Activated CD4-positive, CD25-positive, alpha-beta regulatory T cell treated with anti-CD3 and anti-CD28 coated beads, Interleukin-2, amount 50 U/mL, for 24 hours (primary cell): ENCODE results near the gene ZBTB43.
"Not testable (repeated sequence)": the region's sequence is repeated elsewhere in the genome, so short reads cannot be mapped to it uniquely, and the experiment has no call there.

ENCODE experiments used
- ATAC-seq, 2 donors: fragments of 150-1000 bp; cut with Tn5 transposase; one replicate each; pipeline ENCODE4 v1.10.0; 2021; ENCODE audit warnings: mild to moderate bottlenecking in 1 of 2, moderate library complexity in 1 of 2

The ZBTB43 gene, protein sequence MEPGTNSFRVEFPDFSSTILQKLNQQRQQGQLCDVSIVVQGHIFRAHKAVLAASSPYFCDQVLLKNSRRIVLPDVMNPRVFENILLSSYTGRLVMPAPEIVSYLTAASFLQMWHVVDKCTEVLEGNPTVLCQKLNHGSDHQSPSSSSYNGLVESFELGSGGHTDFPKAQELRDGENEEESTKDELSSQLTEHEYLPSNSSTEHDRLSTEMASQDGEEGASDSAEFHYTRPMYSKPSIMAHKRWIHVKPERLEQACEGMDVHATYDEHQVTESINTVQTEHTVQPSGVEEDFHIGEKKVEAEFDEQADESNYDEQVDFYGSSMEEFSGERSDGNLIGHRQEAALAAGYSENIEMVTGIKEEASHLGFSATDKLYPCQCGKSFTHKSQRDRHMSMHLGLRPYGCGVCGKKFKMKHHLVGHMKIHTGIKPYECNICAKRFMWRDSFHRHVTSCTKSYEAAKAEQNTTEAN

DNA sequence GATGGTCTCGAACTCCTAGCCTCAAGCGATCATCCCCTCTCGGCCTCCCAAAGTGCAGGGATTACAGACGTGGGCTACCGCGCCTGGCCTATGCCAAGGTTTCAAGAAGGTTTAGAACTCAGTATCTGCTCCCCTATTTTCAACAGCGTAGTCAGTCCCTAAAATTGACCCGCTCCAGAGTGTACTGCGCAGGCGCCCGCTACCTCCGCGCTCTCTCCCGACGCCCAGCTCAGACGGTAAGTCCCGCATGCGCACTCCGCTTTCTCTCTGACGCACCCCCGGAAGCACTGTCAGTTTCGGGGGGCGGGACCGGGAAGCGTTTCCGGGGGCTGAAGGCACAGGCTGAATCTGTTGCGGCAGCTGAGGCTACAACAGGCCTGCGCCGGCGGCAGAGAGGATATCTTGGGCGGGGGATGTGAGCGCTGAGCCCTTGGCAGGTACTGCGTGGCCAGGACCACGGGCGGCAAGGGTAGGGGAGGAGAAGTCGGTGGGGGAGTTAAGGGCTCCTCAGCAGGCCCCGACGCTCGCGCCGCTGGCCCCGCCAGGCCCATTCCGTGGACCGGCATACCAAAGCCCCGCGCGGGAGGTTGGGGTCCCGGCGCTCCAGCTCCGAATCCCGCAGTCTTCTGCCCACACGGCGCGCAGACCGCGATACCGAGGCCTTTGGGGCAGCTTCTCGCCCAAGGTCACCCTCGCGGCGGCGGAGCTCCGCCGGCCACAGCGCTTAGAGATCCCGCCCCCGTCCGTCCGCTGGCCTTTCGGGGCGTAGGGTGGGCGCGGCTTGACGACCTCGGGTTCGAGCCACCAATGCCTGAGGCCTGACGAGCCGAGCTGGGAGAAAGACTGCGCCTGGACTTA, at the start of gene ZBTB43:
TSS of gene ZBTB43 (plus strand) at position 345 of the 858 bp plus-strand sequence. CDS start 27,470 bp downstream, outside the sequence.
- ATAC-seq: peak; percentile 73 to 78

DNA sequence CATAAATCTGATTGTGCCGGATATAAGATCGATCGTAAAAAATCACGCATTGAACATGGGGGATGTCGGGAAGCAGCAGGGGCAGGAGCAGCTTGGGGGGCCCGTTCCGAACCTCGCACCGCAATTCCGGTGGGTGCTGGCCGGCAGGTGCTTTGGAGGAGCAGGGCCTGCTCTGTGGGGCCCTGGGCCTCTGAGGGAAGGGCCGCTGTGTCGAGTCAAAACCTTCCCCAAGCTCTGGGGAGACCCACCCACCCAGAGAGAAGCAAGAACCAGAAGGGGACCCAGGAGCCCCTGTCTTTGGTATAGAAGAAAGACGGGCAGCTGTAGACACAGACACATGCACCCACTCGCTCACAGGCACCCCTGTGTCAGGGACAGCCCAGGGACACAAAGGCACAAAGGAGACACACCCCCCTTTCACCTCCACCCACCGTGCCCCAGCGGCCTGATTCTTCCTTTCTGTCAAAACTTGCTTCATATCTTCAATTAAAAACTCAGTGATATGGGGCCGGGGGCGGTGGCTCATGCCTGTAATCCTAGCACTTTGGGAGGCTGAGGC, 49.4 kb upstream of the ZBTB43 start:
- no peak for ATAC-seq

DNA sequence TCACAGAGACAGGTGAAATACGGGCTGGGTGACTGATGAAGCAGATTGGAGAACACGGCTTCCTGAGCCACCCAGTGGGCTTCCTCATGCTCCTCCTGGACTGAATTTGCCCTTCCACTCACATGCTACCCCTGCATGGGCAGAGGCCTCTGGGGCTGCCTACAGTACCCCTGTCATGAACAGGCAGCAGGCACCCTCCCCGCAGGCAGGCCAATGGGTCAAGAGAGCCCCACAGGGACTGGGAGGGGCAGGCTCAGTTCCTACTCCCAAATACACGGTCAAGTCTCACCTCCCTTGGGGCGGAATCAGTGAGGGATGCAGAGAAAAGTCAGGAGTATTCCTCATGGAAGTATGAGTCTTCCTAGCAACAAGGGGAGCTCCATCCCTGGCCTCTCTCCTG, 48.6 kb upstream of the ZBTB43 start:
- ATAC-seq: no peak

DNA sequence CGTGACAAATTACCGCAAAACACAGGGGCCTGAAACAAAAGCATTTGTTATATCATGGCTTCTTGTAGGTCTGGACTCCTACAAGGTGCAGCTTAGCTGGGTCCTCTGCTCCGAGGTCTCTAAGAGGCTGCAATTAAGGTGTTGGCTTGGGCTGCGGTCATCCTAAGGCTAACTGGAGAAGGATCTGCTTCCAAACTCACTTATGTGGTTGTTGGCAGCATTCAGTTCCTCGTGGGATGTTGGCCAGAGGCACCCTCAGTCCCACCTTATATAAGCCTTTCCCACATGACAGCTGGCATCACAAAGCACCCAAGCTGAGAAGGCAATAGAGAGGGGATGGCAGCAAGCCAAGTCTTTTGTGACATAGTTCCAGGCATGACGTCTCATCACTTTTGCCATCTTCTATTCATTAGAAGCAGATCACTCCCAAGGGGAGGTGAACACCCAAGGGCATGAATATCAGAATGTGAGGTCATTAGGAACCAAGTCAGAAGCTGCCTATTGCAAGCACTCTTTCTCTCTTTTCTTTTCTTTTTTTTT, 47.9 kb upstream of the ZBTB43 start:
- no peak for ATAC-seq

DNA sequence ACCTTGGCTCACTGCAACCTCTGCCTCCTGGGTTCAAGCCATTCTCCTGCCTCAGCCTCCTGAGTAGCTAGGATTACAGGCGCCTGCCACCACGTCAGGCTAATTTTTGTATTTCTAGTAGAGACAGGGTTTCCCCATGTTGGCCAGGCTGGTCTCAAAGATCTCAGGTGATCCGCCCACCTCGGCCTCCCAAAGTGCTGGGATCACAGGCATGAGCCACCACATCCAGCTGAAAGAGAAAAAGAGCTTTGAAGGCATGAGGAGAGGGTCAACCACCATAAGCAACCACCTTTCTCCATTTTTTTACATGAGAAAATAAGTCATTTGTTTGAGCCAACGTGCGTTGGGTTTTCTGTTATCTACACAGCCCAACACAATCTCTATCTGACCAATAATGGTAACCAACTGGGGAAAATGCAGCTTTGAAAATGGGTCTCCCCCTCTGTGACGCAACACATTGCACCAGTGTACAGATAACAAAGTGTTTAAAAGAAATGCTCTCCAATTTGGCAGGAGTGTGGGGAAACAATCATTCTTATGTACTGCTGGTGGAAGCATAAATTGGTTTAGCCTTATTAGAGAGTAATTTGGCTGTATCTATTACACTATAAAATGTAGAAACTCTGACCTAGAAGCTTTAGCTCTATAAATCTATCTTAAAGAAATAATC, 45.8 kb upstream of the ZBTB43 start:
- ATAC-seq: no peak

DNA sequence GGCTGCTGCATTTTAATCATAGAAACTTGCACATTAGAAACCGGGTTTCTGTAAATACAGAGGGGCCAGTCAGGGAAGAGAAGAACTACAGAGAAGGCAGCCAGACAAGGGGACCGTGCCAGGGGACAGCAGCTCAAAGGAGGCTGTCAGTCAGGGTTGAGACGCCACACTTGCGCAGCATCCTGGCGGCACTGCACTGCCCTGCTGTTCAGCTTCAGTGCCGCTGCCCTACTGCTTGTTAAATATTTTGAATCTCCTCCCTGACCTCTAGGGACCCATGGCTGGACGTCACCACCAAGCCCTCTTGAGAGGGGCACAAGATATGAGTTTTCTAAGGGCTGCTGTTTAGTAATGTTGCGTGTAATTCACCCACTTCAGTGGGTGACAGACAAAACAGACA, 43.6 kb upstream of the ZBTB43 start:
- ATAC-seq: no peak

DNA sequence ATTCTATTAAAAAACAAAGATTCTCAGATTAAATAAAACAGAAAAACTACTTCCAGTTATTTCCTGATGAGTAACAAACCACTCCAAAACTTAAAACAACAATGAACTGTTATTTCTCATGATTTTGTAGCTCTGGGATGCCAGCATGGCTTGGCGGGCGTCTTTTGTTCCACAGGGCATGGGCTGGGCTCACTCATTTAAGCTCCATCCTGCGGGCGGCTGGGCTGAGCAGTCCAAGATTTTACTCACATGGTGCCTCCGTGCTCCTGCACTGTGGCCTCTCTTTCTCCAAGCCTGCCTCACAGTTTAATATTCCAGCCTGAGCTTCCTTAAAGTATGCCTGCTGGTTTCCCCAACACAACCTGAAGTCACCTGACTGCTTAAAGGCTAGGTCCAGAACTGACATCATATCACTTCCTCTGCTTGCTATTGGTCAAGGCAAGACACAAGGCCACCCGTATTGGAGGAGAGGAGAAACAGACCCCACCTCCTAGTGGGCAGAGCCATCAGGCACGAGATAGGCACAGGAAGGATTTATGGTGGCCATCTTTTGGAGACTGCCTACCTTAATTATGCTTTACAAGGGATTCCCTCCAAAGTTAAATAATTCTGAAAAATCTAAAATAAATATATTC, 41.6 kb upstream of the ZBTB43 start:
- no peak for ATAC-seq

DNA sequence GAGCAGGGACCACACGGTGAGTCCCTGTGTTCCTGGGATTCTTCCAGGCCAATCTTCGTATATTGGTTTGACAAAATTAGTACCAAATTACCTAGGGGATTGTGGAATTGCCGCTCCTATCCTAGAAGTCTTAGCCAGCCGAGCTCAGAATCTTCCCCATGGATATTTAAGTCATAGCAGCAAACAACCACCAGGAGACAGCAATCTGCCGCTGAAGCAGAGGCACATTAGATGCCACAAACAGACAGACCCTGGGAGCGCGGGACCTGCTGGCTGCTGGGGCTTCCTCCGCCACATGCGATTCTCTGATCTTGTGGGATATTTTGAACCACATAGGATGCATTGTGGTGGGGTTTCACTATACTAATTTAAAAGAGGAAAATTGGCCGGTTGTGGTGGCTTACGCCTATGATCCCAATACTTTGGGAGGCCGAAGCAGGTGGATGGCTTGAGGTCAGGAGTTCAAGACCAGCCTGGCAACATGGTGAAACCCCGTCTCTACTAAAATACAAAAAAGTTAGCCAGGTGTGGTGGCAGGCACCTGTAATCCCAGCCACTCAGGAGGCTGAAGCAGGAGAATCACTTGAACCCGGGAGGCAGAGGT, 31.7 kb upstream of the ZBTB43 start:
- no peak for ATAC-seq

DNA sequence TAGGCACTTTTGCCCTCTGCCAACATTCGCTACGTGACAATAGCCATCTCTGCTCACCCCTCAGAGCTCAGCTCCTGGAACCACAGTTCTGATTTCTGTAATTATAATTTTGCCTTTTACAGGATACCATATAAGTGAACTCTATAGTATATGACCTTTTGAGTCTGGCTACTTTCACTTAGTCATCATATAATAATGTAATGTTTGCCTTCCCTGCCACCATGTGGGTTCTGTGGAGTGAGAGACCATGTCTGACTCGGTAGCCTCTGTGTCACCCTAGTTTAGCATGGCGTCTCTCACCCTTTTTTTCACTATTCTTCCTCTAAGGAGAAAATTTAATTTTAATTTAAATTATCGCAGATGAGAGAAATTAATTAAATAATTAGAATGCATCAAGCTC, 28.9 kb upstream of the ZBTB43 start:
- no peak for ATAC-seq

DNA sequence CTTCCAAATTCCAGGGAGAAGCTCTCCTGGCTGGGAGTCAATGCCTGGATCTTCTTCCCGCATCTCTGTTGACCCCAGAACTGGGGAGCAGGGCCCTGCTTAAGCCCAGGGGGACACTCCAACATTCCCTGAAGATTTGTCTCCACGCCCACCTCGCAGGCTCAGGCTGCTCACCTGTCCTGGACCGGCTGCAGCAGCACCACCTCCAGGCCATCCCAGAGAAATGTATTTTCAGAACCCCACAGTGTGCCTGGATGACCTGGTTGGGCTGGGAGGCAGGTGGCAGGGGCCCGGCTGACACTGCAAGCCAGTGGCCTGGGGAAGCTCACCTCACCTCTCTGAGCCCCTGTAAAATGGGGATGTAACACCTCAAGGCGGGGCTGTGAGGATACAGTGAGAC, 27.1 kb upstream of the ZBTB43 start:
- ATAC-seq: no peak

DNA sequence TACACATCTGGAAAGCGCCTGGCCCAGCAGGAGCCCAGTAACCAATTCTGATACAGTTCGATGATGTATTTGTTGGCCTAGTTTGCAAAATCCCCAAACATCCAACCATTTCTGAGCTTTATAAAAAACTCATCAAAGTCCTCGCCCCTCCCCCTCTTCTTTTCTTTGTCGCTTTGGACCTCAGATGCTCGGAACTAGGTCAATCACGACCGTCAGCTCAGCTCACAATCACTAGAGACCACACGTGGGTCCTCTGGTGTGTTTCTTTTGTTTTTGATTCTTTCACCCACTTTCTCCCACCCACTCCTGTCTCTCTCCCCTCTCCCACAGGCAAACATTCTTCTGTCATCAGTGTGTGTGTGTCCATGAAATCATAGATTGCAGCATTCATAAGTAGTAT, 26.7 kb upstream of the ZBTB43 start:
- ATAC-seq: no peak

DNA sequence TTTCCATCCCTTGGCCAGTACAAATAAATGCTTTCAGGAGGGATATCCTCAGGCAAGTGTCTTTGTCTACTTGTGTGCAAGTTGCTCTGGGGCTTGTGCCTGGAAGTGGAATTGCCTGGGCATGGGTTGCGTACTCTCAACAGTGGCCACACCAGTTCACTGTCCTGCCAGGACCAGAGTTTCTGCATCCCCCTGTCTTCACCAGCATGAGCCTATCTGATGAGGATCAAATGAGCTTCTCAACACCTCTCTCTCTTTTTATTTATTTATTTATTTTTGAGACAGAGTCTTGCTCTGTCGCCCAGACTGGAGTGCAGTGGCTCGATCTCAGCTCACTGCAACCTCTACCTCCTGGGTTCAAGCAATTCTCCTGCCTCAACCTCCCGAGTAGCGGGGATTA, 26.1 kb upstream of the ZBTB43 start:
- not testable (repeated sequence) for ATAC-seq

DNA sequence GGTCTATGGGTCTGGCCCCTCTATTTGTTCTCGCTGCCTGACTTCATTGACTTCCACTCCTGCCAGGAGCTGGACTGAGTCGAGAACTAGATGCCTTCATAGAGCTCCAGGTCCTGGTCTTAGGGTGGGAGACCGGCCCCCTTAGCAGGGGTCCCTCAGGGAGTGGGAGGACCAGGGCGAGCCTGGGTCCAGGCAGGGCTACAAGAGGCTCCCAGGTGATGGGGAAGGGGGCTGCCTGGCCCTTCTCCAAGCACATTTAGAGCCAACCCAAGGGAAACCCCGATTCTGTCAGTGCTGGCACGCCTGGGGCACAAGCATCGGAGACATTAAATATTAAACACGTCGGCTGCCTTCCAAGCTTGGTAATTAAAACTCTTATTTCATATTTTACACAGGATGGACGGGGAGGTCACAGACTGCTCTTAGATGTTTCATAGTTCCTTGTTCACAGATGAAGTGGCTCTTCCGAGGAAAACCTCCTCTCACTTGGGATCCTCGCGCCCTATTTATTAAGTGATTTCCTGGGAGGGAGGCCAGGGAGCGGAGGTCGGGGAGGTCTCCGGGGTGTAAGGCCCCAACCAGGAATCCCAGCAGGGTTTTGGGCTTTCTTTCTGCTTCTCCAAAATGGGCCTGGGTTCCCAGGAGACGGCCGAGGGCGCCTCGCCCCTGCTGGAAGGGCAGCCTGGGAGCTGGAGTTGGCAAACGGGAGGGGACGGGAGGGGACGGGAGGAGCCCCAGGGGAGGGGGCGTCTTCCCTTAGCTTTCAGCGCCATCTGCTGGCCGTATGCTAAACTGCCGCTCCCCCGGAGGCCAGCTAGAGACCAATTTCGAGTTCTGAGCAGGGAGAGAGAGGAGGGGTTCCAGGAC, 23.4 kb upstream of the ZBTB43 start:
- ATAC-seq: peak; percentile 84 to 87

DNA sequence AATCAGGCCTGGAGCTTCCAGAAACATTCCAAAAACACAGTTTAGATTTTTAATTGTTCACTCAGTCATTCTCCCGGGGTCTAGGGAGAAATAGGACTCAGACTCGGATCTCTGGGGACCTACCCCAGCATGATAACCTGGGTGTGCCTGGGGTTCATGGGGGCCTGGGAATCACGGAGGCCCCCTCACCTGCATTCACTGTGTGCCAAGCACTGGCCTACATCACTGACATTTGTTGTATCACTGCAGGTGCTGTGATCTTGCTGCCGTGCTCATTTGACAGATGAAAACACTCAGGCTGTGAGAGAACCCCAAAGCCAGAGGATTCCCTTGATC, 22.8 kb upstream of the ZBTB43 start:
- ATAC-seq: no peak

DNA sequence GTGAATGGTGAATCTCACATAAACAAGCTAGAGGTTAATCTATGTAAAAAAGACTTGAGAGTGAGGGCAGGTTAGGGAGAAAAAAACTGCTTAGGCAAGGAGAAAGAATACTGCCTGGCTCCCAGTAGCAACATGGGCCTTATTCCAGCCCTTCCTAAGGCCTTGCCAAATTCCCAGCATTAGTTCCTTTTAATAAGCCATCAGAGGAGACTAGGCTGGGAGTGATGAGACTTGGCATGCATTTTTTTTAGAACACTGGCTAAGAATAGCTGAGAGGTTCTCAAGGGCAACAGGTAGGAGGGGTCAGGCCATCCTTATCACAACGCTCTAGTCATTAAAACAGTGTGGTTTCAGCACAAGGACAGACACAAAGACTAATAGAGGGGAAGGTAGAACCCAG, 20.9 kb upstream of the ZBTB43 start:
- ATAC-seq: no peak

DNA sequence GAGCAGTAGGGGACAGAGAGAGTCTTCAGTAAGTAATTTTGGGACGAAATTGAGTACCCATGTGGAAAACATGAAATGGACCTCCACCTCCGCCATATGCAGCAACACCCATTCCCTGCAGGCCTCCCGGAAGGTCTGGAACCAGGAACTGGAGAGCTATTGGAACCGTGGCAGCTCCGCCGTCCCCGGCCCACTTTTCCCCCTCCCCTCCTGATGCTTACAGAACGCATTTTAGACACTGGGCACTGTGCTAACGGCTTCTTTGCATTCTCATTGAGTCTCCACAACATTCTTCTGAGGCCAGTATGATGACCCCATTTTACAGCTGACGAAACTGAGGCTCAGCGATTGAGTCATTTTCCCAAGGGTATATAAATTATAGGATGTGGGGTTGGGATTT, 20.4 kb upstream of the ZBTB43 start:
- no peak for ATAC-seq

DNA sequence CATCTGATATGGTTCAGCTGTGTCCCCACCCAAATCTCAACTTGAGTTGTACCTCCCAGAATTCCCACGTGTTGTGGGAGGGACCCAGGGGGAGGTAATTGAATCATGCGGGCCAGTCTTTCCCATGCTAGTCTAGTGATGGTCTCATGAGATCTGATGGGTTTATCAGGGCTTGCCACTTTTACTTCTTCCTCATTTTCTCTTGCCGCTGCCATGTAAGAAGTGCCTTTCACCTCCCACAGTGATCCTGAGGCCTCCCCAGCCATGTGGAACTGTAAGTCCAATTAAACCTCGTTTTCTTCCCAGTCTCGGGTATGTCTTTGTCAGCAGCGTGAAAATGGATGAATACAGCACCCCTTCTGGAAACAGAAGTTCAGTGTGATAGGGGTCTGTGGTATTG, 20.0 kb upstream of the ZBTB43 start:
- not testable (repeated sequence) for ATAC-seq

DNA sequence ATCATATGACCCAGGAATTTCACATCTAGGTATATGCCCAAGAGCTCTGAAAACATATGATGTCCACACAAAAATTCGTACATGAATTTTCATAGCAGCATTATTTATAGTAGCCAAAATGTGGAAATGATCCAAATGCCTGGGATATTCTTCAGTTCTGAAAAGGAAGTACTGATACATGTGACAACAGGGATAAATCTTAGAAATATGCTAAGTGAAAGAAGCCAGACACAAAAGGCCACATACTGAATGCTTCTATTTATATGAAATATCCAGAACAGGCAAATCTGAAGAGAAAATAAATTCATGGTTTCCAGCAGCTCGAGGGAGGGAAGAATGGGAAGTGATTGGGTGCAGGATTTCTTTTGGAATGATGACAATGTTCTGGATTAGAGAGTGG, 16.8 kb upstream of the ZBTB43 start:
- ATAC-seq: no peak

DNA sequence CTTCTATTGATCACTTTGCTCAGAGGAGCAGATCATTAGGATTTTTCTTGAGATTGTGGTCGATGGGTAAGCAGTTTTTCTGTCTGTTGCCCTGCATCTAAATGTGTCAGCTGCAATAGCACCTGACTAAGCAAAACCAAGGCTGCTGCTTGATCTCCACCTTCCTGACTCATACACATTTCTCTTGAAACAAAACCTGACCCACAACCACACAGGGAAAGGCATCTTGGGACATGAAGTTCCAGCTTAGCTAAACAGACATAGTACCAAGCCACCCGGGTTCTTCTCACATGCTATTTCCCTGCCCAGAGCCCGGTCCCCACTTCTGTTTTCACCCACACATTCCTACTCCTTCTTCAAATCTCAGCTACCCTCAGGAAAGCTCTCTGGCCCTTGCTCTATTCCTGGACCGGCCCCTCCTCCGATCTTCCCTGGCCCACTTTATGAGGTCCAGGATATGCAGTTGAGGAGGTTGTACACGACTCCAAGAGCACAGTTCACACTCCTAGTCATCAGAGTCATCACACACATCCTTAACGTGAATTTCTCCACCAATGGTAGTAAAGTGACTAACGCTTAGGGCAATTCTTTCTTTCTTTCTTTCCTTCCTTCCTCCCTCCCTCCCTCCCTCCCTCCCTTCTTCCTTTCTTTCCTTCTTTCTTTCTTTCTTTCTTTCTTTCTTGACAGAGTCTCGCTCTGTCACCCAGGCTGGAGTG, 16.0 kb upstream of the ZBTB43 start:
- peak; percentile 72 to 82 for ATAC-seq

DNA sequence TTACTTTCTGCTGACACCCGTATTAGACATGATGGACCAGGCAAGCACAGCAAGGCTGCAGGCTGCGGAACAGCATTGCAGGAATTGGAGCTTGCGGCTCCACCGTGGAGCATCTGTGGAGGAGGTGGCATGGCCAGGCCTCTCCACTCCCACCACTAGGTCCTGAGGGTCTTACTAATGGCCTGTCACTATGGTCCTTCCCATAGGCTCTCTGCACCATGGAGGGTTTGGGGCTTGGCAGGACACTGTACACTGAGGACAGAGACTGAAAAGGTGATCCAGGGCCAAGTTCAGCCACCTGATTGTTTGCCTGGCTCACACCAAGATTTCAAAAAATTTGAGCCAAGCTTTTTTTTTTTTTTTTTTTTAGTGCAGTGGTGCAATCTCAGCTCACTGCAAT, 14.3 kb upstream of the ZBTB43 start:
- no peak for ATAC-seq
